ENCODE measurements around the gene TULP4.
"Not testable (repeated sequence)": the region's sequence is repeated elsewhere in the genome, so short reads cannot be mapped to it uniquely, and the experiment has no call there.

Gene TULP4

GRCh38 chr6:158295976-158296853 lies 16.1 kb upstream of the TULP4 start:
- DNase-seq, result not testable (repeated sequence)

- not testable (repeated sequence) for DNase-seq
These were observed 15.4 kb upstream of the TULP4 start for GRCh38 chr6:158296854-158297324.

- DNase-seq, result not testable (repeated sequence)
These were observed 14.6 kb upstream of the TULP4 start for GRCh38 chr6:158297657-158298056.

- not testable (repeated sequence) for DNase-seq
These were observed 11.7 kb upstream of the TULP4 start for GRCh38 chr6:158300306-158301143.

- DNase-seq, result not testable (repeated sequence)
These were observed 10.7 kb upstream of the TULP4 start for GRCh38 chr6:158301561-158301960.

GRCh38 chr6:158302195-158302796 lies 10.0 kb upstream of the TULP4 start:
- DNase-seq, result not testable (repeated sequence)

- no peak for DNase-seq
These were observed 9.0 kb upstream of the TULP4 start for GRCh38 chr6:158303210-158303731.

- DNase-seq, result no peak
These were observed 8.0 kb upstream of the TULP4 start for GRCh38 chr6:158304254-158304653.

GRCh38 chr6:158309814-158310213 lies 2.5 kb upstream of the TULP4 start:
- no peak for DNase-seq

GRCh38 chr6:158311193-158311592 lies 1.1 kb upstream of the TULP4 start:
- no peak for DNase-seq

- DNase-seq, result no peak
These were observed 639 bp upstream of the TULP4 start for GRCh38 chr6:158311626-158312025.

- DNase-seq, result no peak
These were observed 570 bp downstream of the TULP4 start for GRCh38 chr6:158312672-158313397.

GRCh38 chr6:158313989-158314388 lies 1.7 kb downstream of the TULP4 start:
- DNase-seq, result no peak

- no peak for DNase-seq
These were observed 2.5 kb downstream of the TULP4 start for GRCh38 chr6:158314737-158315136.

GRCh38 chr6:158316022-158316421 lies 3.8 kb downstream of the TULP4 start:
- DNase-seq, result no peak

GRCh38 chr6:158321960-158322359 lies 9.7 kb downstream of the TULP4 start:
- no peak for DNase-seq

GRCh38 chr6:158322400-158322723 lies 10.1 kb downstream of the TULP4 start:
- no peak for DNase-seq

- no peak for DNase-seq
These were observed 10.7 kb downstream of the TULP4 start for GRCh38 chr6:158322724-158323560.

- no peak for DNase-seq
These were observed 11.3 kb downstream of the TULP4 start for GRCh38 chr6:158323561-158323958.

GRCh38 chr6:158324136-158324535 lies 11.9 kb downstream of the TULP4 start:
- no peak for DNase-seq

GRCh38 chr6:158327211-158327610 lies 14.9 kb downstream of the TULP4 start:
- no peak for DNase-seq

GRCh38 chr6:158328952-158329351 lies 16.7 kb downstream of the TULP4 start:
- no peak for DNase-seq

Data from SW 1271 (cell line).